HG02938 (cell line): ENCODE measurements around the gene LMCD1.

Experiments
- ATAC-seq: cut with Tn5 transposase; IDR thresholded peaks from one replicate; pipeline ENCODE4 v1.9.1; 2021; ENCODE audit warnings: mild to moderate bottlenecking, moderate library complexity; ENCODE audit not compliant: unreplicated experiment

LMCD1 gene

DNA sequence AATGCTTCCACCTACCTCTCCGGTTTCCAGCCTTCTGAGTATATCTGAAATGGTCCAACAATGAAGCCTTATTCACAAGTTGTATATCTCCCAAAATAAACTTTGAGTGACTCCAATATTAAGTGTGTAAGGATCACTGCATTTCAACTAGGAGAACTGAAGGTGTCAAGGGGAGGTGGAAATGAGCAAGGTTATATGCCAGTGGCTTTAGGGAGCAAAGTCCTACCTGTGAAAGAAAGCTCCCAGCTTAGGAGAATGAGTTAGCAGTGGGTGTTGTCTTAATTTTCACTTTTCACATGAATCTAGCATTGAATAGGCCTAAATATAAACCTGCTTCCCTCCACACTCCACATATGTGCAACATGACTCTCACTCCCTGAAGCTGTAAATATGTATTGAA is 29.0 kb downstream of the LMCD1 start:
- no peak for ATAC-seq

DNA sequence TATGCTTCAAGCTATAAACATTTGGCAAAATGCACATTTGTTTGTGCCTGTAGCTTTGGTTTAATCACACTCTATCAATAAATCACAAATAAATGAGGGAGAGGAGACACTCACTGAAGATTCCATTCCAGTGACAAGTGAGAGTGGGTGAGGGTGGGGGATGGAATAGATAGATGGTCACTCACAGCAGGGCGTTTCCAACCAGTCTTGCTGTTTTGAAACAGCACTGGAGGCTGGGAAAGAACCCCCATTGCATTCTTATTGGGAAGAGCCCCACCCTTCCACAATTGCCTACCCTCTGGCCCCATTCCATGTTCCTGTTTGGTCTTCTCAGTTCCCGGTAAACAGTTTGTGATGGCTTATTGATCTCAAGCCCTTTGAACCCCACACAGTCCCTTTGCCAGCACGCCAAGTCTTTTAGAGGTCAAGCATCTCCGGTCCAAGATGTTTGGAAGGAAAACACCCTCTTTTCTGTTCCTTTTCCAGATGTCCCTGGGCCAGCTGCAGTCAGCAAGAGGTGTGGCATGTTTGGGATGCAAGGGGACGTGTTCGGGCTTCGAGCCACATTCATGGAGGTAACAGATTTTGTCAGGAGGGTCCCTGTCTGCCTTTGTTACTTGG is 30.7 kb downstream of the LMCD1 start:
- no peak for ATAC-seq

DNA sequence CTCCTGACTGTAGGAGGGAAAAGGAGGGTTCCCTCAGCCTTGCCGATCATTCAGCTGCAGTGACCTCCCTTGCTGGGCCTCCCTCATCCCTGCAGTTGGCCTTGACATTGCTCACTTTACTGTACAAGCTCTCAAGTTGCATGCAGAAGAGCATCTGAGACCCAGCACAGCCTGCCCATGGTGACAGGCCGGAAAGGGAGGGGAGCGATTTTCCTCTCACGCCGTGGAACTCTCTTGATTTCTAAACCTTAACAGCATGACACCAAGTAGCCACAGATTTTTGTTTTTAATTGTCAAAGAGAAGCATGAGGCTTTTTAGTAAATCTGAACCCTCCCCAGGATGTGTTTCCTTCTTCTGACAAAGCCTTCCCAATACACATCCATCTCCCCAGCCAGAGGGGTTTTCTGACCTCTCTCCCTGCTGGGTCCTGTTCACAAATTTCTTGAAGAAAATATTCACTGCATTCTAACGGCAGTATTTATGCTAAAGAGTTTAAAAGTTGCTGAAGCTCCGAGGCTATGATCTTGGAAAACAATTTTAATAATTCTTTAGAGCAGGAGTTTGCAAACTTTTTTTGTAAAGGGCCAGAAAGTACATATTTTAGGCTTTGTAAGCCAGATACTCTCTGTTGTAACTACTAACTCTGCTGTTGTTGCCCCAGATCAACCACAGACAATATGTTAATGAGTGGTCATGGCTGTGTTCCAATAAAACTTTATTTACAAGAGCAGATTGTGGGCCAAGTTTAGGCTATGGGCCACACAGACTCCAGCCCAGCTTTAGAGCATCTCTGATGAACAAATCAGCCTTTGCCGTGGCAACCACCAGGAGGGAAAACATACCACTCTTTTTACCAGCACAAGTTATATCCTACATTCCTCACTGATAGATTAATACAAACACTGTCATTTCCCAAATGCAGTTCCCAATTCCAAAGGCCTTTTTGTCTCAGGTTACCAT is 34.8 kb downstream of the LMCD1 start:
- ATAC-seq, result no peak

DNA sequence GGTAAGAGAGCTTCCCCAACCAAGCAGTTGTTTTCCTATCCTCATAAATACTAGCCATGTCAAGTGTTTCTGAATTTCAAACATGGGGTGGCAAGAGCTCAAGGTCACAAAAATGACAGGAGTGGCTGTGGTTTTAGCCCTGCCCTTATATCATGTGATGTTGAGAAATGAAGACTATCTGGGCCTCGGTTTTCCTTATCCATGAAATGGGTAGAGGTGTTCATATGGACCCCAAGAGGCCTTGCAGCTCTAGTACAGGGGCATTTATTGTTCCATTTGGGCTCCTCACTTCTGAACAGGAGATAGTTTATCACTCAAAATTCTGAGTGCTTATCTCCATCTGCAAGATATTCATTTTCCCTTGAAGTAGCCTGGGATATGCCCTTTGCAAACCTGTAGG is 35.8 kb downstream of the LMCD1 start:
- ATAC-seq, result no peak

DNA sequence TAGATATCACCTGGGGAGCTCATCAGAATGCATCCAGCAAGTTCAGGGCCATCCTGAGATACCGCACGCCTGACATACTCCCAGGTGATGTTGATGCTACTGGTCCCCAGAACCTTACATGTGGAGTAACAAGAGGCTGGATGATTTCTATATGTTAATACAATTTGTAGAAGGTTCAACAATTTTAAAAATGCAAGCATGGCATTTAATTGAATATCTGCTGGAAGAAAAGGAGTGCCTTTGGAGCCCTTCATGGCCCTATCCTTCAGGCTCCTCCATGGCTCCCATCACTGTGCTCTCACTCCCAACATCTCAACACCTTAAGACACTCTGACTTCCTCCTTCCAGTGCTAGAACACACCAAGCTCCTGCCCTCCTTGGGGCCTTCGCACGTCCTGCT is 36.6 kb downstream of the LMCD1 start:
- ATAC-seq, result no peak

DNA sequence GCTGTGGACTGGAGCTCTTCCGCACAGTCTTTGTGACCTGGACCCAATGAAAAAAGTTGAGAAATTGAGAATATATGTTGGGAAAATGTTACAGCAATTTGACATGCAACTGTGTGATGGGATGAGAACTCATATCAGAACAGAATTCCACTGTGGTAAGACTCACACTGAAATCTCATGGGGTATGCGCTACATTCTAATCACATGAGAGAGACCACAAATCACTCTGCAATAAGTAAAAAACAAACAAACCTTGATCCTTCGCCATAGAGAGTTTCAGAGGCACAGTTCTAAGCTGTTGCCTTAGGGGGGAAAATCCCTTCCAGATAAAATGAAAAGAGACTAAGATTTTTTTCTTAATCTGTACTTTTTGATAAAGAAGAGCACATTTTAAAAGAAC is 37.3 kb downstream of the LMCD1 start:
- no peak for ATAC-seq

DNA sequence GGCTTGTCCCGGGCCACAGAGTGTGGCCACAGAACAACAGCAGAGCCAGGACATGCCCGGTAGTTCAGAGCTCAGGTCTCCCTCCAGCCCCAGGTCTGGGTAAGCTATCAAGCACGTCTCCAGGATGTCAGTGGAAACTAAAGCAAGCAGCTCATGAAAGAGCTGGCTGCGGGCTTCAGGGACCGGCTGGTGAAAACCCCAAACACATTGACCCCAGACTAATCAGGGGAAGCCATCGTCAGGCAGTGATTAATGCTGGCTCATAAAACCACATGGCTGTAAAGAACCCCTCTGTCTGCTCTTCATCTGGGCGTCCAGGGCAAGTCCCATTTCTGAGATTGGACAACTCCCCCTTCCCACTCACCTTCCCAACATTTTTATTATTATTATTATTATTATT is 37.8 kb downstream of the LMCD1 start:
- ATAC-seq, result no peak

DNA sequence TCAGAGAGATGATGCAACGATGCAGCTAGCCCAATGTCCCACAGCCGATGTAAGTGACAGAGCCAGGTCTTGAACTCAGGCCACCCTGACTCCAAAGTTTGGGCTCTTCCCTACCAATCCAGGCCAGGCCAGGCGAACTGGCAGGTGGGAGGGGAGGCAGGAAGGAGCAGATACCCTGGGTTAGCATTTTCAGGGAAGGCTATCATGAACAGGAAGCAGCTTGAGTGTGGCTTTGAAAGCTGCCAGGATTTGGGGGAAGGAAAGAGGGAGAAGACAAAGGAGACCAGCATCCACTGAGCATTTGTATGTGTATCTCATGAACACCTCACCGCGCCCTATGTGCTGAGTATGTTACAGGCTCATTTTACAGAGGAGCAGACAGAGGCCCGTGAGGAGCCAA is 38.8 kb downstream of the LMCD1 start:
- no peak for ATAC-seq

DNA sequence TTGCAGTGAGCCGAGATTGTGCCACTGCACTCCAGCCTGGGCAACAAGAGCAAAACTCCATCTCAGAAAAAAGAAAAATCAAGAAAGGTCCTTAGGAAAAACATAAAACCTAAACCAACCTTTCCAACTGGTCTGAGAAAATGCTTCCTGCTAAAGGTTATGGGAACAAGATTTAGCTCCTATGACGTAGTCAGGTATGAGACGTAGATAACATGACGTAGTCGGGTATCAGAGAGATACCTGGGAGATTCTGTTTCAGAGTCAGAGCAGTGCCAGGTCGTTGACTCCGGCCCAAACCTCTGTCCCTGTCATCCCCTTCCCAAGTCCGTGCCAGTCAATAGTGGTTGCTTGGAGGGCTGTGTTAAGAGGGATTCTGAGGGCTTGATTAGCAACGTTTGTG is 39.9 kb downstream of the LMCD1 start:
- no peak for ATAC-seq

DNA sequence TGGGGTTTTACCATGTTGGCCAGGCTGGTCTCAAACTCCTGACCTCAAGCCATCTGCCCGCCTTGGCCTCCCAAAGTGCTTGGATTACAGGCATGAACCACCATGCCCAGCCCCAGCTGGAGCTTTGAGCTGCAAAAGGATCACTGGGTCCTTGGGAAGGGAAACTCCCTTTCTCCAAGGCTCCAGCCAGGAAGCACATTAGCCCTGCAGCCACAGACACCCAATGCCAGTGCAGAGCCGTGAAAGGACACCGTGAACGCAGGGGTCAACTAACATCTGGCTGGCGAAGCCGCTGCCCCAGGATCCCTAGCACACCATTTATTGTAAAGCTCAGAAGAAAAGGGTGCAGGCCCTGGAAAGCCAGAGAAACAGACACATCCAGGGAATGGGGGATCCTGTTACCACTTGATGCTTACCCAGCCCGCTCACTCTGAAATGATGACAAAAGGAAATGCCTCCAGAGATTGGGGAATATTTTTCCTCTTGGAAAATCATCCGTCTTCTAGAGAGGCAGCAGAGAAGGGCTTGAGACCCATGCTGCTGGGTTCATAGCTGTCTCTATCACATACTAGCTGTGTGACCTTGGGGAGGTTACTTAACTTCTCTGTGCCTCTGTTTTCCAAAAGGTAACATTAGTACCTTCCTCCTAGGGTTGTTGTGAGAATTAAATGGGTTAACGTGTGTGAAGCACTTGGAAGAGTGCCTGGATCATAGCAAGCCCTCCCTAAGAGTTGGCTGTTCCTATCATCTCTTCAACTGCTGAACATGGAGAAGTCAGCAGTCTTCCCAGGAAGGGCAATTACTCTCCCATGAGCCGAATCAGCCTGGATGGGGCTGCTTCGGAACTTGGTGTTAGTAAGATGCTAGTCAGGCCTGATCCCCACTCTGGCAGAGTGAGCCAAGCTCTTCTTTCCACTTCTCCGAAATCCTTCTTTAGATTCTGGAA is 40.8 kb downstream of the LMCD1 start:
- no peak for ATAC-seq

DNA sequence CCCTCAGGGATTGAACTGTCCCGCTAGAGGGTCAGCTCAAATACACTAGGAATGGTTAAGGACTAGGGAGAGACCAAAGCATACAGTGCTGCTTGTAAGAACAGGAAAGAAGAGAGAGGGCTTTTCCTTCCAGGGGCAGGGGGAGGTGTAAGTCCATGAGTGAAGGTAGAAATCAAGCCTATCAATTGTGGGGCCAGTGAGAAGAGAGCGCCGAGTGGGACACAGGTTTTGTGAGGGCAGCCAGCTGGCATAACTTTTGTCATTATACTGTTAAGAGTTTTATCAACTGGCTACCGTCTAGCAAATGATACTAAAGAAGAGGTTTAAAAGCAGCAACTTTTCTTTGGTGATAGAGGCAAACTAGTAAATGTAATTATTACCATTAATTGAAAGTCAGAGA is 45.0 kb downstream of the LMCD1 start:
- no peak for ATAC-seq

DNA sequence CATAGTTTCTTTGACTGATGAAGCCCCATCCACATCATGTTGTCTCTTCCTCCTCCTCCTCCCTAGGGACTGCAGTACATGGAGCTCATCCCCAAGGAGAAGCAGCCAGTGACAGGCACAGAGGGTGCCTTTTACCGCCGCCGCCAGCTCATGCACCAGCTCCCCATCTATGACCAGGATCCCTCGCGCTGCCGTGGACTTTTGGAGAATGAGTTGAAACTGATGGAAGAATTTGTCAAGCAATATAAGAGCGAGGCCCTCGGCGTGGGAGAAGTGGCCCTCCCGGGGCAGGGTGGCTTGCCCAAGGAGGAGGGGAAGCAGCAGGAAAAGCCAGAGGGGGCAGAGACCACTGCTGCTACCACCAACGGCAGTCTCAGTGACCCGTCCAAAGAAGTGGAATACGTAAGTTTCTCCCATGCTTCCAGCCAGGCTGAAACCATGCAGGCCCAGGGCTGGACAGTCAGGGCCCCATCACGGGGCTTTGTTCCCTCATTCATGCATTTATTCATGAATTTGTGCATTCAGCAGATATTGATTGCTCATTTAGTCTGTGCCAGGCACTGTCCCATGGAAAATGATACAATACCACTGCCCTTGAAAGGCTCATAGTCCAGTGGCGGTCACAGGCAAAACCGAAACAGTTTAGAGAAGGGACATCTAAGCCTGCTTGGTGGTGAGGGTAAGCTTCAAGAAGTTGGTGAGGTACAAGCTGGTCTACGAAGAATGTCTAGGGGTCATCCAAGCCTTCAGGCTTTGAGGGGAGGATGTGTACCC is 47.1 kb downstream of the LMCD1 start:
- ATAC-seq, result no peak

DNA sequence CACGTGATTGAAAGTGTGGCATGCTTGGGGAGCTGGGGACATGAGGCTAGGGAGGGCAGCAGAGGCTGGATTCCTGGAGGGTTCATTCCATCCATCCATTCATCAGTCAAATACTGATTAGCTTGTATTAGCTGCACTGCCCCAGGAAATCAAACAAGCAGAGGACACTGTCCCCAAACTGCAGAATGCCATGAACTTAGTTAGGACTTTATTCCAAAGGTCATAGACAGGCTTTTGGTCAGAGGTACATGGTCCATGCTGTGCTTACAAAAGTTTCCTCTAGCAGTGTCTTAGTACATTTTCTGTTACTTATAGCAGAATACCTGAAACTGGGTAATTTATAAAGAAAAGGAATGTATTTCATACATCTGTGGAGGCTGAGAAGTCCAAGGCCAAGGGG is 47.7 kb downstream of the LMCD1 start:
- no peak for ATAC-seq

DNA sequence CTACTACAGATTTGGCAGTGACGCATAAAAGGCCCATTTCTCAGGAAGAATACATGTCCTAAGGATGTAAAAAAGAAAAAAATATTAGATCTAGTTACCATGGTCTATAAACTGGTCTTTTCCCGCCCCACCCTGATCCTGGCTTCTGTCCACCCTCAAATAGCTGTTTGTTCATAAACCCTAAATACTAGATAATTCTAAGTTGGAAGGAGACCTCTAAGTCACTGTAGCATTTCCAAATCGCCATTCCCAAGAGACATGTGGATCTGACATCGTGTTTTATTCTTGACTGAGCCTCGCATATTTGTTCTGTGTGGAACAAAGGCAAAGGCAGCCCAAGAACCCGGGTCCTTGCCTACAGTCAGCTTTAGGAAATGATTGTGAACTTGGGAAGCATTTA is 49.0 kb downstream of the LMCD1 start:
- ATAC-seq, result no peak

DNA sequence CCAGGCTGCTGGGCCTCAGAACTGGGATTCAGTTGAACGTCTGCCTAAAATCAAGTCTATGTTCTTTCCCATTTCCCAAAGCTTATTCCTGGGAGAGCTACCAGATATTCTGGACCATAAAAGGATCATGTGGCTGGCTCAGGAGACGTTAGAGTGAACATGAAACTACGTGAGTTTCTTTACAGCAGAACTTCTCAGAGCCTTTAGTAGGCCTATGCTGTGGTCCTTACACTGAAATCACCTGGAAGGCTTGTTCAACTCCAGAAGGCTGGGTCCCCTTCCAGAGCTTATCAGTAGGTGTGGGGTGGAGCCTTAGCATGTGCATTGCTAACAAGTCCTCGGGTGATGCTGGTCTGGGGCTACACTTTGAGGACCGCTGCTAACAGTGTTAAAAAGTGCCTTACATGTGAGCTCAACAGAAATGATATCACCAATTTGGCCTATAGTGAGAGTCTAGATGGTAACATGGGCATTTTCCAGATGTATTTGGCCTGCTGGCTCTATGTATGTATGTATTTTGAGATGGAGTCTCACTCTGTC is 50.7 kb downstream of the LMCD1 start:
- no peak for ATAC-seq

DNA sequence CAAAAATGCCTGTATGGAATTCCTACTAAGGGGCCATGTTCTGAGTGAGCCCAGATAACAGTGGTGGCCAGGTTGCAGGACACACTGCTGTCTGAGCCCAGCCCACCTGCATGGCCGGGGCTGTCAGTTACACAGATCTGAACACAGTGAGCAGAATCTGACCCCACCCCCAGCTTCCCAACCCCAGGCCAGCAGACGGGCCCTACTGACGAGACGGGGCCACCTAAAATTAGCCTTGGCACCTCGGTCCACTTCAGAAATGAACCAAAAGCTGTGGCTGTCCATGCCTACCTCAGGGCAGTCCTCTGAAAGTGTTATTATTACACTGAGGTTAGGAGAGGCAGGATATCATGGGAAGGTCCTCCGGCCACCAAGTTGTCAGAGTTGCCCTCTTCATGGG is 51.8 kb downstream of the LMCD1 start:
- no peak for ATAC-seq

DNA sequence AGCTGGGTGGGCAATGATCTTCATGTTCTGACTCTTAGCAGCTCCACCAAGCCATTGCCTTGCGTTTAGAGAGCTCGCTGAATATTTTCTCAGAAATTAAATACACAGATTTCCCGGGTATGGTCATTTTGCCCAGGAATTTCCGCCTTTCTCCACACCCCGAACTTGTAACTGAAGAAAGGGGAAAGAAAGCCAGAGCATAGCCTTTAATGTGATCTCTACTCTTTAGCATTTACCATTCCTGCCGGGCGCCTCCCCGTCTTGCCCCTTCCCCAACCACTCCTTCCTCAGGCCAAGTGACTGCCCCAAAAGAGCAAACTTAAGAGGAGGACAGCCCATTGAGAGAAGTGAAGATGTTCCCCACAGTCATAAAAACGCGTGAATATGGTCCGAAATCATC is 53.1 kb downstream of the LMCD1 start:
- ATAC-seq, result no peak

DNA sequence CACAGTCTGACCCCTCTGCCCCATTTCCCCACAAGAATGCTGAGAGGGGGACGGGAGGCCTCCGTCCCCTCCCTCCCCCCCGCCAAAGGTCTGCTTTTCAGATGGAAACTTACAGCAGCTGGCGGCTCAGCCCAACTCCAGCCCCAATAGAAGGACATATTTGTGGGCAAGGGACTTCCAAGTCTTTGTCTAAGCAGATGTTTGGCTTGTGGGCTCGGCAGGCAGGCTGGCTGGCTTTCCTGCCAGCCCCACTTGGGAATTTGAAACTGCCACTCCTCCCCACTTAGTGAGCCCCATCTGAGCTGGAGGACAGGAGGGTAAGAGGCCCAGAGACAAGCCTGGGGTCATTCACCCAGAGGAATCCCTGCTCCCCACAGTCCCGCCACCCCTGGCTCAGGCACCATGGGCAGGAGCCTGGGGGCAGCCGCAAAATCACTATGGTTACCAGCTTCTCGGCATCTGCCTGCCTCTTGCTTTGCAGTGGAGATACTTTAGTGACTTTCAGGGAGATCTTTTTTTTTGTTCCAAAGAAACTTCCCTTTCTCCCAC is 53.6 kb downstream of the LMCD1 start:
- ATAC-seq, result no peak

DNA sequence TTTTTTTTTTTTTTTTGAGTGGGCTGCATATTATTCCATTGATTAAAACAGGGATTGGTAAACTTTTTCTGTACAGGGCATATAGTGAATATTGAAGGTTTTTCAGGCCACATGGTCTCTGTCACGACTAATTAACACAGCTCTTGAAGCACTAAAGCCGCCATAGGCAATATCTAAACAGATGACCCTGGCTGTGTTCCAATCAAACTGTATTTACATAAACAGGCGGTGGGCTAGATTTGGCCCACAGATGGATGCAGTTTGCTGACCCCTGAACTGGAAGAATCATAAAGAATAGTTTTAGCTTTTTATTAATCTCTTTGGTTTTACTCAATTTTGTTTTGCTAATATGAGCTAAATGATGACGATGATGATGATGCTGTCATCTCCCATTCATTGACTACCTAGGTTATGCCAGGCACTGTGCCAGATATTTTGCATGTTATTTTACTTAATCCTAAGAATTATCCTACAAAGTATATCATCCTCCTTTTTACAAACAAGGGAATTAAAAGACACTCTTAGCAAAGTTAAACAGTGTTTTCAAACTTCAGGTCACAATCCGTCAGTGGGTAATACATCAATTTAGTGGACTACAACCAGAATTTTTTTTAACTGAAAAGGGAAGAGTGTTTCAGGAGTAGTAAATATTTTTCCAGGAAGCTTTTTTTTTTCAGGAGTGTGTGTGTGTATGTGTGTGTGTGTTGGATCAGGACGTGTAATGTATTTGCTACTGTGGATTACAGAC is 54.3 kb downstream of the LMCD1 start:
- no peak for ATAC-seq
